SHP77 treated with DMSO at 0.1 percent for 48 hours (cell line): ENCODE data around the gene HDAC7.

Experiments
- DNase-seq: peaks from one replicate; lab custom pipeline; 2025; lab: John Stamatoyannopoulos, UW

Gene HDAC7

DNA sequence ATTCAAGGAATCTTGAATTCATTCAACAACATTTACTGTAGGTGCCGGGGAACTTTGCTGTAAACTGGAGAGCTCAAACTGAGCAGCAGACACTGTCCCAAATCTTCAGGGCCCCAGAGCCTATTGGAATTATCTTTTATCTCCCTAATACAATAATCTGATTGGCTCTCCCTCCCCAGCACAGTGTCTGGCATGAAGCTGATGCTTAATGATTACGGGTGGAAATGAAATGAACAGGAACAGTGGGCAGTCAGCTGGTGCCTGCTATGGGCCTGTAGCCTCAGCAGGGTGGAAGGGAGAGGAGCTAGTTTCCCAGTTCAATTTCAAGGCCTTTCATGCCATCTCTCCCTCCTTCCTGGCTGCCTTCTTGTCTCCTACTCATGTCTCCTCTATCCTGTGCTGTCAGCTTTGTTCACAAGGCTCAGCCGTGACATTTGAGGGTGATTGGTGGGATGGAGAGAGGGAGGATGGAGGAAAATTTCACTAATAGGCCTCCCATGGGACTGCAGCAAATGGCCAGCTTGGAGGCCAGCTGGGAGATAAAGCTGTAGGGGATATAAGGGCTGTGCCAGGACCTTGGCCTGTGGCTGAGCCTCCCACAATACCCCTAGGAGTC lies 56.7 kb downstream of the HDAC7 start:
- DNase-seq: no peak

DNA sequence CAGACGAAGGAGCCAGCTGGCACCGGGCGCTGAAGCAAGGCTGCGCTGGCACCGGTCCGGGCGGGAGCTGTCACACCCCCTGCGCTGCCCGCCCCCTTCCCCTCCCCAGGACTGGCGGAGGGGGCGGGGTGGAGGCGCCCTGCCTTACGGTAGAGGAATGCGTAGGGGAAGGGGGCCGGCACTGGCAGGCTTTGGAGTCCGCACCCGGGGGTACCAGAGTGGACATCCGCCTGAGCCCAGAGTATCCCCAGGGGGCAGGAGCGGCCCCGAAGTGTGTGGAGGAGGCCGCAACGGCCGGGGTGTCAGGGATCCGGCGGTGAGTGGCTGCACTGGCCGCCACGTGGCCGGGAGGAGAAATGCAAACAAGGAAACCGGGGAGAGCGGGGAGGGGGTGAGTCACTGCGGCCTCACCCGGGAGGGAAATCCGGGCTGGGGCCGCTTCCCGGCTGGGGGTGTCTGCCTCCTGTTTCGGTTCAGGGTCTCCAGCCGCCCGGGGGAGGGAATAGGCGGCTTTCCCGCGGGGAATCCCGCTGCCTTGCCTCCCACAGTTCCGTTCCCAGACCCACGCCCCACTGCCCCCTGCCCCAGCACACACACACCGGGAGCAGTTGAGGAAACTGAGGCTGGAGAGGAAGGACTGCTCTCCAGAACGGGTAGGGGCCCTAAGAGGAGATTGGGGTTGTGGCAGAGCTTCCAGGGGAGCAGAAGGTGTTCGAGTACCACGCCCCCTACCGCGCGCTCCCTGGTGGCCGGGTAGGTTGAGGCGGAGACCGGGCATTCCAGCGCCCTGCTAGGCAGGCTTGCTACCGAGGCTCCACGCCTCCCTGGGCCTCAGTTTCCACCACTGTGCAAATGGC lies 60.6 kb downstream of the HDAC7 start, which contains the start of gene RAPGEF3:
TSS of gene RAPGEF3 (minus strand) at position 47 of the 857 bp plus-strand sequence. CDS start 324 bp downstream, outside the sequence.
- DNase-seq: no peak

DNA sequence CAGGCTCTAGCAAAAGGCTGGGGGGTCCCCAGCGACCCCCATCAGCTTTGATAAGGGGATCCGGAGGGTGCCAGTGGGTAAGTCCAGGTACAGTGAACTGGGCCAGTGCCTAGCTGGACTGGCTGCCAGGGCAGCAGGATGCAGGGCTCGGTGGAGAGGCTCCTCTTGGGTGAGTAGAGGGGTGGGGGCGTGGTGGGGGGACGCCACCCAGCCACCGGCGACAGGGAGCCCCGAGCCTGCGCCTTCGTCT lies 61.2 kb downstream of the HDAC7 start:
- DNase-seq: no peak

DNA sequence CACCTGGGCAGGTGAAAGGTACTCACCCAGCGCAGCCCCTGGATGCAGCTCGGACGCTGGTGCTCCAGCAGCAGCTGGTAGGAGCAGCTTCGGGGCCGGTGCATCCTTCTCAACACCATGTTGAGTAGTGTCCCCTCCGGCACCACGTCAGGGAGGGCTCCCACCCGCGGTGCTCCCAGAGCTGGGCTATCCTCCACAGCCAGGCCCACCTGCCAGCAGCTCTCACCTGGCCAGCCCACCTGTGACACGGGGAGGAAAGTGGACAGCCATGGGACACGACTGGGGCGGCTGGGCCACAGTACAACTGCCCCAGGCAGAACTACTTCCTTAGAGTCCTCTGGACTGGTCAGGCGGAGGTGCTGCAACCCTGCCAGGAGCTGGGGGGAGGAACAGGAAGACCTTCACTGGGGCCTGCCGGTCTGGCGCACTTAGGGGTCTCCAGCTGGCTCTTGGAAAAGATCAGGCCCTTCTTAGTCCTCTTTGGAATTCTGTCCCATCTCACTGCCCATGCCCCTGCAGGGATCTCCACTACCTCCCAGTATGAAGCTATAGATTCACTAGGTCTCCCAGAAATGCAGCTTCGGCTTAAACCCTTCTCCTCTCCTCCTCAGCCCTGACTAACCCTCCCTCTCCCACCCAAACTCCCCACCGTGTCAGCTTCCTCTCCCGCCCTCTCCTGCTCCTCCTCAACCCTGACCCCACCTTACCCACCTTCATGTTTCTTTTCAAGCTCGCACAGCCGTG lies 61.7 kb downstream of the HDAC7 start:
- DNase-seq: no peak

DNA sequence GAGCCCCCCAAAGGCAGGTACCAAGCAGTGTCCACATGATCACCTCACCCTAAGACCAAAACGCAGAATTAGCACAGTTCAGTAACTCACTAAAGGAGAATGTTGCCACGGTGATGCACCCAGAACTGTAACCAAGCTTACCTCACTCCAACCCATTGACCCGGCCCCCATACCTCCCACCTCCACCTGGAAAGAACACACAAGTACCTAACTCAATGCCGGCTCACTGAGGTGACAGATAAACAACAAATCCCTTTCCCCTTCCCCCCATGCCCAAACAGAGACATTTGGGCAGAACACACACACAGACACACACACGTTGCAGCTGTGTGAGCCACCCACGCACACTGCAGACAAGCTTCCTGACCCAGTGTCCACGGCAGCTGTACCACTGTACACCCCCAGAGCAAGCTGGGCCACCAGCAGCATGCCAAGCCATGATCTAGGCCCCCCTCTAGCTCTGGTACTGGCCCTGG lies 62.3 kb downstream of the HDAC7 start:
- DNase-seq: no peak

DNA sequence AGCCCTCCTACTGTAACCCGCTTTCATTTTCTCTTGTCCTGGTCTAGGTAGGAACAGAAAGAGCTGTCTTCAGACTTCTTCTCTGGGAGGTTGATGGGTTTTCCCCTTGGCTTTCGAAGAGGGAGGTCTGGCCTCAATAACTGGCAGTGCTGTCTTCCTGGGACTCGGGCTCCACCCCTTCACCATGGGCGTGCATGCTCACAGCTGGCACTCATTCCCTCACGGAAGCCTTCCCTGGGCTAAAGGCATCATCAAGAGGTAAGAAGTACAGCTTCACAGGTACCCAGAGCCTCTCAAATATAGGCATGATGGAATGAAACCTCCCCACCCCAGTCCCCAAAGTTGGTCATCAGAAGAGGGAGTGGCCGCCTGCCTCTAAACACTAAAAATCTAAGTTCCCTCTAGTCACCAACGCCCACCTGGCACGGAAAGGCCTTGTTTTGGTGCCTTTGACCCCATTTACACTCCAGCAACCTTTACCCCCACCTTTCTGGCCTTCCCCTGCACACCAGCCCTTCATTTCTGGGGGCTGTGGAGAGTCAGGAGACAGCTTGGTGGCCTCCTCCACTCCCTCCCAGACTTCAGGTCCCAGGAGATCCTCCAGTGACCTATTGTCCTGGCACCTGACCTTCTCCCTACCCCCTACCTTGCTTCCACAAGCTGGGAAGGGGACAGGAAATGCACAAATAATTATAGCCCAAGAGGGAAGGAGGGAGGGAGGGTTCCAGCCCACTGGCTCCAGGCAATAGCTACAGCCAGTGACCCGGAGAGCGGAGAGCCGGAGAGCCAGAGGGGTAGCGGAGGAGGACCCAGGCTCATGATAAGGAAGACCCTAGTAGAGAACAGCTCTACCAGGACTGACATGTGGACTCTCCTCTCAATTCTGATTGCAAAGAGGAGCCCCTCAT lies 63.8 kb downstream of the HDAC7 start:
- DNase-seq: no peak

DNA sequence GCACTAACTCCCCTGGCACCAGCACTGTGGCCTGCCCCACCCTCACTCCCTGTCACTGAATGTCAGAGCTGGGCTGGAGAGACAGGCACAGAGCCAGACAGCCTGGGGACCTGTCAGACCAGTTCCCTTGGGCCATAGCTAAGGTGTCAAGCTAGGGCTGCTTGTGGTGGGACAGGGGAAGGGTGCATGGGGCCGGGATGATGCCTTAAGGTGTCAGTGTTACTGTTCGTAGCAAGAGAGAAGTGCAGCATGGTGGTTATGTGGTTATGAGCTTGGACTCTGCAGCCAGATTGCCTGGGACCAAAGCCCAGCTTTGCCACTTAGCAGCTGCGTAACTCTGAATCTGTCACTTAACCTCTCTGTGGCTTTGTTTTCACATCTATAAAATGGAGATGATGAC lies 64.8 kb downstream of the HDAC7 start:
- no peak for DNase-seq

DNA sequence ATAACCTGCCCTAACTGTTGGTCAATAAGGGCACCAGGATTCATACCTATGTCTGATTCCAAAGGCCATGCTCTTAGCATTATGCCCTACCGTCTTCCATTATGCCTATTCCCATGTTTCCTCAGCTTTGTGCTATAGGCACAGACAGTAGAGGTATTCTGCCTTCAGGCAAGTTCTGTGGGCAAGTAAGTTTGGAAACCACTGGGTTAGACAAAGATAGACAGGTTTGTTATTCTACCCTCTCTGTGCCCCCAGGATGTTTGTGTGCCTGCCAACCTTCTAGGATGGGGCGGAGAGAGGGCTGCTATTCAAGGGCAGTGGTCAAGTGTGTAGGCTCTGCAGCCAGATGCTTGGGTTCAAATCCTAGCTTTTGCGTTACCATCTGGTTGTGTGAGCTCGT lies 65.6 kb downstream of the HDAC7 start:
- no peak for DNase-seq

DNA sequence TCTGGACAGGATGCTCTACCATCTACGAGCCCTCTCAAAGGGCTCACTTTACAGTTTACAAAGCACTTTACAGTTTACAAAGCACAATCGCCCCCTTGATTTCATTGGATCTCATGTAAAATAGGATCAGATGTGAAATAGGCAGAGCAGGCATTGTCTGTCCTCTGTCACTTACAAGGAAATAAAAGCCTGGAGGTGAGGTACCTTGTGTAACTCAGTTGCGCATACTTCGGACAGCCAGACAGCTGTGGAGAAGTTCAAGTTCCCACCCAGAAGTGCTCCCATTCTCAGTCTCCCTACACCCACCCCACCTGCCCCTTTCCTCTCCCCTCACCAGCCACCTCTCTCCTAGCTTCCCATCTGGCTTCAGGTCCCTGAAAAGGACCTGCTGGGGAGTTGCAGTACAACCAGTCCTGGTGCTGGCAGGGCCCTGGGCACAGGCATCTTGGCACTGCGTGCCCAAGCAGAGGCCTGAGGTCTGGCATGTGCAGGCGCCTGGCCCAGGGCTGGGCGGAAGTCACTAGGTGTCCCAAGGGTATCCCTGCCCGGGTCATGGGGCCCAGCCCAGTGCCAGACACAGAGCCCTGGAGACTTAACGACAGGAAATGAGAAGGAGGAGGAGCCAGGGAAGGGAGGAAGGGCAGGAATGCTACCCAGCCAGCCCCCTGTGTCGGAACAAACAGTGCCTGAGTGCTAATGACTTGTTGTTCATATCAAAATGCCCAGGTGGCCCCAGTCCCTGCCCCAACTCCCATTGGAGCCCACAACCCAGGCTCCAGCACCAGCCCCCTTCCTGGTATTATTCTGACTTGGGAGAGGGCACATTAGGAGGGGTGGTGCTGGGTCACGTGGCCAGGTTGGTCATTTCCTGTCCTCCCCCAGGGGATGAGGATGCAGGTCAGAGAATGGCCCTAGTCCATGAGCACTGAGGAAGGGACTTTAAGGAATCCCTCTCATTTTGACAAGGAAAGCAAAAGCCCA lies 66.4 kb downstream of the HDAC7 start:
- no peak for DNase-seq

DNA sequence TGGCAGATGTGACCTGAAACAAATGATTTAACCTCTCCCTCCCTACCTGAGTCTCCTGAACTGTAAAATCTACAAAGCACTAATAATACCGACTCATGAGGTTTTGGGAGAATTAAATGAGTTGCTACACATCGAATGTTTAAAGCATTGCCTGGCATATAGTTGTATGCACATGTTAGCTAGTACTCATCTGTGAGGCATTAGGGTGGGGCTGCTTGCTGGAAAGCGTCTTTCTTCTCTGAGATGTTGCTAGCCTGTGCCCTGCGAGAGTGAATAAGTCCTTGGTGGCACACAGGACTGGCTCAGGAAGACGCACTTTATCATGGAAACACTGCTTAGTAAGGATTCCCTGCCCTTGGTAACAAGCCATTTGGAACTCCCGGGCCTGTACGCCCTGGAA lies 67.2 kb downstream of the HDAC7 start:
- no peak for DNase-seq

DNA sequence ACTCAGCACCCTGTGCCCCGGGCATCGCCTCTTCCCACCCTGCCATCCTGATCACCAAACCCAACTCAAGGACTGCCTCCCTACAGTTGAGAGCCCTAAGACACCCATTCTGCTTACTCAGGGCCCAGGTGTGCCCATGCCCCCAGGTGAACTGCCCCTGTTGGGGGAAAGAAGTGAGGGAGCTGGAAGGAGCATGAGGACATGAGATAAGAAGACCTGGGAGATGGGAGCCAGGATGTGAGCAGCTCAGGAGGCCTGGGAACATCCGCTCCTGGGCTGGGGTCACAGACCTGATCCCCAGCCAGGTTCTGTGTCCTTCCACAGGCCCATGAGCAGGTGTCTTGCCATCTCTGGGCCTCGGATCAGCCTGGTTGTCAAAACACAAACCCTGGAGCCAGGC lies 67.6 kb downstream of the HDAC7 start:
- DNase-seq: no peak

DNA sequence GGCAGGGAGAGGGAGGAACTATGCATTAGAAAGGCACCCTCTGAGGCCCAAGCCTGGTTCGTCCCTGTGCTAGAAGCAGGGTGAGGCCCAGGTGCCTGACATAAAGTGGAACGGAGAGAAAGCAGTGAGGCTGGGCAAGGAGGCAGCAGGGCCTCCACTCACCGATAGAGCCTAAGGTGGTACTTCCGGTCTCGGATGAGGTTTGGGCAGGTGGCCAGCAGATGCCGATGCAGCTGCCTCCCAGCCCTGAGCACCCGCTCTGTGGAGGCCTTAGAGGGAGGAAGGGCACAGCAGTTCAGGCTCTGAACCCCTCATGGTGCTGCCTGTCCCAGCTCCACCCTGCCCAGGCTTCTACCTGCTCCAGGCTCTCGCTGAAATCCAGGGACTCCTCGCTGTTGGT lies 68.1 kb downstream of the HDAC7 start:
- DNase-seq: no peak

DNA sequence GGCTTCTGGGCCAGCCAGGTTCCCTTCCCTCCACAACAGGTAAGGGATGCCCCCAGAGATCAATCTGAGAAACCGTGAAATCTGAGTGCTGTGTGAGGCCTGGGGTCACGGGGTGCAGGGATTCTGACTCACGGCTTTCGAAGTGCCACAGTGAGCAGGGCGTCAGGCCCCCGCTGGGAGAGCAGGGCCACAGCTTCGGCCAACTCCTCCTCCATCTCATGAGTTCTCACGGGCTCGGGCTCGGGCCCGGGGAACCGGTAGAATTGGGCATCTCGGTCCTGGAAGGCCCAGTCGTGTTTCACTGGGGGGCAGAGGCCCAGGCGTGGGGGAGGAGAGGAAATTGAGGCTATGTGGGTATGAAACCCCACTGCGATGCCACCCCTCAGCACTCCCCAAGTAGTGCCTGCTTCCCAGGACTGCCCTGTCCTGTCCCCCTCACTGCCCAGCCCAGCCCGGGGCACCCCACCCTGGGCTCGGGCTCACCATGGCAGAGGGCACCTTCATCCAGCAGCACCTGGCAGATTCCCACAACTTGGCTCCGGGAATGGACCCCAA lies 68.7 kb downstream of the HDAC7 start:
- no peak for DNase-seq

DNA sequence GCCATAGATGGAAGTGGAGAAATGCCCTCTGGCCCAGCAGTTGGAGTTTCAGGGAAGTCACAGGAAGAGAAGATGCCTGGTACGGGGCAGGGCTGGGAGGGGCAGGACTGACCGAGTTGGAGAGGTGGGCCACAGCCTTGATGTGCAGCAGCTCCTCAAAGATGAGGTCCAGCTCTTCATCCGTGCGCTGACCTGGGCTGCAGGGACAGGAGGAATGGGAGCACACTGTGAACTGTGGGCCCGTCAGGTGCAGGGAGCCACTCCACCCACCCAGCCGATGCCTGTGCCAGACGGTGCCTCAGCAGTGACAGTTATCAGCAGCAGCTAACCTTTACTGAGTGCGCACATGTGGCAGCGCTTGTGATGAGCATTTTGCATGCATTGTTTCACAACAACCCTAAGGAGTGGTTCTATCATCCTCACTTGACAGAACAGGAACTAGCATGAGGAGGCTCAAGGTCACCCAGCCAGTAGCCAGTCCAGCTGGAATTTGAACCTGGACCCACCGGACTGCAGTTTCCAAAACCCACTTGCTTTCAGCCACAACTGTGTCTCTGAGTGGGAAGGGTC lies 69.4 kb downstream of the HDAC7 start:
- DNase-seq: no peak

DNA sequence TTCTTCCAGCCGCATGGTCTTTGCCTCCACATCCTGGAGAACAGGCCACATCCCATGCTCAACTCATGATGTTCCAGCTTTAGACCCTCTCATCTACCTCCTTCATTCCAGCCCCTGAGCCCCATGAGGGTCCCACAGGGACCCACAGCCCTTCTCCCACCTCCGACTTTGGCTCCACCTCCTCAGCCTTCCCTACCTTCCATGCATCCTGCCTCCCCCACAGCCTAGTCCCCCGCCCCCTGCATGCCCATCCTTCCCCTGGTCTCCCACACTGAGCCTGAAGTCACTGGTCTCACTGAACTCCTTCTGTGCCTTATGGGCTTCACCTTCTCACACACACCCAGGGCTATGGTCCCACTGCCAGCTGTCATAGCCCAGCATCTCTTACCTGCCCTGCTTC lies 70.8 kb downstream of the HDAC7 start:
- no peak for DNase-seq

DNA sequence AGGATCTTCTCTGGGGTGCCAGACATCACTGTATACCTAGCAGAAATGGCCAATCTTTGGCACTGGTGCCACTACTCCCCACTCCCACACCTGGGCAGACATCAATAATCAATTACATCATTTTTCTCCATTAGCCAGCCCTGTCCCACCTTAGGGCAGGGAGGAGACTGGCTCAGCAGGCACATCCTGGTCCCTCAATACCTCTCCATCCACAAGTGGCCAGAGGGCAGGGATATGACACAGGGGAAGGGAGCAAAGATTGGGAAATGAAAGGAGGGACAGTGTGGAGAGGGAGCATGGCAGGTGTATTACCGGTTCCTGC lies 71.2 kb downstream of the HDAC7 start:
- no peak for DNase-seq

DNA sequence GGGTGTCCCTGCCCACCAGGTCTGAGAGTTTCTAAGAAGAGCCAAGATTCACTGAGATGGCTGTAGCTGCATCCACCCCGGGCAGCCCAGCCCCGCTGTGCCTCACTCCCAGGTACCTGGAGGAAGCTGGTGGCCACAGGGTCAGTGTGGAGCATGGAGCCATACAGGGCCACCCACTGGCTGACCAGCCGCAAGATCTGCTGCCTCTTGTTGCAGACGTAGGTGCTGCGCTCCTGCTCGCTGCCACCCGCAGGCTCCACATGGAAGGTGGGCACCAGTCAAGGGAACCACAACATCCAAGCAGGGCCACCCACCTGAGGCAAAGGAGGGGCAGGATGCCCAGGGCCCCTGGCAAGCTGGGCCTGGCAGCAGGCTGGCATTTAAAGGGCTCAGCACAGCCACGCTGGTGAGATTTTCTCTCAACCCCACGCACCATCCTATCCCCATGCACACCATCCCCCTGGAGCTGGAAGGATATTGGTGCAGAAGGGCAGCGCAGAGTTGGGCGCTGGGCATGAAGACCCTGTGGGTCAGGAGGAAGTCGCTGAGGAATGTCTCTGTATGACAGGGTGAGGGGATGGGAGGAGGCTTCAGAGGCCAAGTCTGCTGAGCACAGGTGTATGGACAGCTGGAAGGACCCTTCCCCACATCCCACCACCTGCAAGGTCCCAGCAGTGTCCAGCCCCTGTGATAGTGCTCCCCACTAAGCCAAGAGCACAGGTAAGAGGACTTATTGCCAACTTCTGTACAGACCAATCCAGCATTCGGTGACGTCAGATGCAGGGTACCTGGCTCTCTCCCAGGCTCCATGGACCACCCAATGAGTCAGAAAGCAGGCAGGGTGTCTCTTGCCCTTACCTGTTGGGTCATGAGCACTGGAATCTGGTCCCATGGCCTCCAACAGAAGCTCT lies 71.9 kb downstream of the HDAC7 start:
- no peak for DNase-seq

DNA sequence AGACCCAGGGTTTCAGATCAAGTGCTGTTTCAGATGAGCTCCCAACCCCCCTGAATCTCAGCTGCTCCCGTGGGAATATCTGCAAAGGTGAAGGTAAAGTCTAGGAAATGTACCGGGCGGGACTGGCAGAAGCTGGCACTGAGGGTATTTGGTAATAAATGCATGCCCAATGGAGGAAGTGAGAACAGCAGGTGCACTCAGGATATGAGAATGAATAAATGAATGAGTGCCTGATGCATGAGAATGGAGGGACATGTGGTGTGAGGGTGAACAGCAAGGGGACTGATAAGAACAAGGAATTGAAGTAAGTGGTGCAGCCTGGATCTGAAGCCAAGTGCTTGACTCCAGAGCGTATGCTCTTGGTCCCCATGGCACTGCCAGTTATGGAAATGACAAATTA lies 72.6 kb downstream of the HDAC7 start:
- no peak for DNase-seq

DNA sequence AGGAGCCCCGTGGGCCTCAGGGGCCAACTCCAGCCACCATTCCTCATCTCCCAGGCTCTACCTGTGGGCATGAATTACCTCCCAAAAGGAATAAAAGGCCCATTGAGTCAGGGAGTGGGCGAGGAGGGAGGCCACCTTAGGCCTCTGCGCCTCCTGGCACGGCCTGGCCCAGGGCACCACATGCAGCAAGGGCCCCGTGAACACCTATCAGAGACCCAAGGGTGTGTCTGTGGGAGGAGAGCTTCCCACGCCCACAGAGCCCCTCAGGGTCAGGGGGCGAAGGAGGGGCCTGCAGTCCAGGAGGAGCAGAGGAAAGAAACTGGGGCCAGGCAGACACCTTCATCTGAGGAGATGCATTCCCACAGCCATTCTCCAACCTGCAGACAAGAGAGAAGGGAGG lies 73.2 kb downstream of the HDAC7 start:
- DNase-seq: no peak
